ENCODE results near the gene STUB1.

The STUB1 gene

DNA sequence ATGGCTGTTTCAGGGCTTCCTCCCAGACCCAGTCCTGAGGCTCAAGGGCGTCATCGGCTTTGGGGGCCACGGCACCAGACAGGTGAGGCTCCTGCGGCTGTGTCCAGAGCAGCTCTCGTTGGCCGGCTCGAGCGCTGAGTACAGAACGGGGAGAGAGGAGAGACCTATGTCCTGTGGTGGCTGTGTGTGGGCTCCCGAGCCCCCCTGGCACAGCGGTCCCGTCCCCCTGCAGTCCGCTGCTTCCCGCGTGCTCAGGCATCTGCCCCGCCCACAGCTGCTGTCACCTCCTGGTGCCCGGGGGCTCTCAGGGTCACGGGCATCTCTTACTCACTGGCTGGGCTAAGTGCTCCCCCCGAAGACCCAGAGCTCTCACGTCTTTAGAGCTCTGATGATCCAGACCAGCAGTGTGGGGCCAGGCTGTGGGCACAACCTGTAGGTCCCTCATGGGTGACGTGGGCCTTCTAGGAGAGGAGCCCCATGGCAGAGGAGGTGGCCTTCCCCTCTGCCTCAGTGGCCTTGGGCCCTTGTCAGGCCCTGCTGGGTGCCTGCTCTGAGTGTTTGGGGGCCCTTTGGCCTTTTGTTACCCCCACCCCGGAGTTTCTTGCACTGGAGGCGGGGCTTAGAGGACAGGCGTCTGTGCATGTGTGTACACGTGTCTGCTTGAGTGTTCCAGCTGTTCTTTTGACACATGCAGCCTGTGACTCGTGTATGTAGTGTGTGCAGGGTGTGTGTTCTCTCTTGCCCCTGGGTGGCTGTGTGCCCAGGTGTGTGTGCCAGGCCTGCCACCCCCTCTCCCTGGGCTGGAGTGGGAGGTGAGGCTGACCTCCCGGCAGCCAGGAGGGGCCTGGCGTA, 27.5 kb upstream of the STUB1 start:
- TF ChIP-seq PAX5 (IDR thresholded peaks at IDR 0.05; ENCODE audit: insufficient read depth, low read length, severe bottlenecking) (no peak), SPI1 (IDR thresholded peaks at IDR 0.05; ENCODE audit: low read depth, low read length) (no peak), TAF1 (IDR thresholded peaks at IDR 0.05; ENCODE audit: low read depth, low read length) (no peak), POLR2AphosphoS5 (IDR thresholded peaks at IDR 0.05; ENCODE audit: low read depth, low read length) (no peak), POU2F2 (IDR thresholded peaks at IDR 0.05; ENCODE audit: low read depth, low read length) (no peak), POLR2A (IDR thresholded peaks at IDR 0.05; ENCODE audit: low read depth, low read length) (no peak)
- no peak for DNase-seq (ENCODE audit: insufficient read length, low spot score)
- FAIRE-seq: no peak

DNA sequence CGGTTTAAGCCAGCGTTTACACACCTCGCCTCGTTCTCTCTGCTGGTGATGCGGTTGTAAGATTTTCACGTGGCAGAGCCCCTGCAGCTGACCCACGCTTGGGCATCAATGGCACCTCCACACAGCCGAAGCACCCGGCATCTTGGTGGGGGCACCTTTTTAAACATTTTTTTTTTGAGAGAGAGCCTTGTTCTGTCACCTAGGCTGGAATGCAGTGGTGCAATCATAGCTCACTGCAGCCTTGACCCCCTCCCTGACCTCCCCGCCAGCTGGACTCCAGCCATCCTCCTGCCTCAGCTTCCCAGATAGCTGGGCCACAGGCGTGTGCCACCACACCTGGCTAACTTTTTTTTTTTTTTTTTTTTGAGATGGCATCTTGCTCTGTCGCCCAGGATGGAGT, 26.2 kb upstream of the STUB1 start:
- FAIRE-seq: no peak
- TF ChIP-seq POU2F2 (IDR thresholded peaks at IDR 0.05; ENCODE audit: low read depth, low read length) (no peak), SPI1 (IDR thresholded peaks at IDR 0.05; ENCODE audit: low read depth, low read length) (no peak), TAF1 (IDR thresholded peaks at IDR 0.05; ENCODE audit: low read depth, low read length) (no peak), POLR2A (IDR thresholded peaks at IDR 0.05; ENCODE audit: low read depth, low read length) (no peak), POLR2AphosphoS5 (IDR thresholded peaks at IDR 0.05; ENCODE audit: low read depth, low read length) (no peak), PAX5 (IDR thresholded peaks at IDR 0.05; ENCODE audit: insufficient read depth, low read length, severe bottlenecking) (no peak)

DNA sequence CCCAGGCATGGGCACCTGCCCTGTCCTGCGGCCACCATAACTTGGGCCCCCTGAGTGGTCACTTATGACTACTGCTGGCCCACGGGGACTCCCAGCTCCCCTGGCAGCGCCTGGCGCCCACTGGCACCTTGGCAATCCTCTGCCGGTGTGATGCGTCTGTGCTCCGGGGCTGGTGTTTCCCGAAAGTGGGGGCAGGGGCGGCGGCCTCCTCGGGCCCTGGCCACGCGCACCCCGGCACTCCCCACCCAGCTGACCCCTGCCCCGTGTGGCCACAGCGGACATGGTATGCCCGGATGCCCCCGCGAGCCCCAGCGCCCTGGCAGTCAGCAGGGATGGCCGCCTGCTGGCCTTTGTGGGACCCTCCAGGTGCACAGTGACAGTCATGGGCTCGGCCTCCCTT, 22.7 kb upstream of the STUB1 start:
- DNase-seq (ENCODE audit: insufficient read length, low spot score) (no peak), FAIRE-seq (no peak)
- TF ChIP-seq PAX5 (IDR thresholded peaks at IDR 0.05; ENCODE audit: insufficient read depth, low read length, severe bottlenecking): no peak
- no peak for TF ChIP-seq TAF1 (IDR thresholded peaks at IDR 0.05; ENCODE audit: low read depth, low read length)
- TF ChIP-seq SPI1 (IDR thresholded peaks at IDR 0.05; ENCODE audit: low read depth, low read length): no peak
- no peak for TF ChIP-seq POLR2AphosphoS5 (IDR thresholded peaks at IDR 0.05; ENCODE audit: low read depth, low read length)
- no peak for TF ChIP-seq POLR2A (IDR thresholded peaks at IDR 0.05; ENCODE audit: low read depth, low read length)
- TF ChIP-seq POU2F2 (IDR thresholded peaks at IDR 0.05; ENCODE audit: low read depth, low read length): no peak

More for the DNA sequence above, 26.2 kb upstream of the STUB1 start:
- no peak for DNase-seq (ENCODE audit: insufficient read length, low spot score)

DNA sequence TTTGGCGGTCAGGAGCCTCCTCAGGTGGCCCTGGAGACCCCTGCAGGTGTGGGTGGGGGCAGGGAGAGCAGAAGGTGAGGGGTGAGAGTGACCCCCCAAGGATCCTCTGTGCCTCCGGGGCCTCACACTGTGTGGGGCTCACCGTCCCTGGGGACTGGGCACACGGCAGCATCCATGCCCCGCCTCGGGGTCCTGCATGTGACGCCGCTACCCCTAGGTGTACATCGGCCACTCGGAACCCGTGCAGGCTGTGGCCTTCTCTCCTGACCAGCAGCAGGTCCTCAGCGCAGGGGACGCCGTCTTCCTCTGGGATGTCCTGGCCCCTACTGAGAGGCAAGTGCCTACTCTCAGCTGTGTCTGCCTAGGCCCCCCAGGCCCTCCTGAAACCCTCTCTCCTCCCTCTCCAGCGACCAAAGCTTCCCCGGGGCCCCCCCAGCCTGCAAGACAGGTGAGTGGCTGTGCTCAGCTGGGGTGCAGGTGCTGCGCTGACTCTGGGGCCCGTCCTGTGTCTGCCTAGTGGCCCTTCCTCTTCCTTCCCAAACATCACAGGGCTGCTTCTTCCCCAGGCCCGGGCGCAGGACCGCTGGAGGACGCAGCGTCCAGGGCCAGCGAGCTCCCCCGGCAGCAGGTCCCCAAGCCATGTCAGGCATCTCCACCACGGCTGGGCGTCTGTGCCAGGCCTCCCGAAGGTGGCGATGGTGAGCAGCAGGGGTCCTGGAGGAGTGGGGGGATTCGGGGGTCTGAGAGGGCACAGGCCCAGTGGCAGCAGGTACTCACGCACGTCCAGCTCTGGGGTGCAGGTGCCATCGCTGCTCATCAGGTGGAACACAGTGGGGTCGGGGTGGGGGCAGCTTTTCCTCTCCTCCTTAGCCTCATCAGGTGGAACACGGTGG, 21.3 kb upstream of the STUB1 start:
- no peak for FAIRE-seq
- TF ChIP-seq SPI1 (IDR thresholded peaks at IDR 0.05; ENCODE audit: low read depth, low read length) (no peak), POLR2A (IDR thresholded peaks at IDR 0.05; ENCODE audit: low read depth, low read length) (no peak), POLR2AphosphoS5 (IDR thresholded peaks at IDR 0.05; ENCODE audit: low read depth, low read length) (no peak)
- no peak for DNase-seq (ENCODE audit: insufficient read length, low spot score)

DNA sequence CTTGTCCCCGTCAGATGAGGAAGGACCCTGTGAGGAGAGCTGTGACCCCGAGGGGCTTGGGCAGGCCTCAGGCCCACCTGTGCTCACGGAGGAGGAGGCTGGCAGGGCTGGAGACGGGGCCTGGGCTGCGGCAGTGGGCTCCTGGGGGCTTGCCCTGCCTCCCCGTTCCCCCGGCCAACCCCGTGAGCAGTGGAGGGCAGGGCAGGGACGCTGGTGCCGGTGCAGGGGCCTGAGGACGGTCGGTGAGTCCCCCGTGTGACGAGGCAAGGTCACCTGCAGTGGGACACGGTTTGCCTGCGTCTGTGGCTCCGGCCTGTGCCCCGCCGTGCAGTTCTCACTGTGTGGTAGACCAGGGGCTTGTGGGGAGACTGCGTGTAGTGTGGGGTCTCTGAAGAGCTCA, 20.6 kb upstream of the STUB1 start:
- FAIRE-seq (no peak), DNase-seq (ENCODE audit: insufficient read length, low spot score) (no peak)
- no peak for TF ChIP-seq POLR2AphosphoS5 (IDR thresholded peaks at IDR 0.05; ENCODE audit: low read depth, low read length)
- no peak for TF ChIP-seq SPI1 (IDR thresholded peaks at IDR 0.05; ENCODE audit: low read depth, low read length)
- no peak for TF ChIP-seq POLR2A (IDR thresholded peaks at IDR 0.05; ENCODE audit: low read depth, low read length)
- TF ChIP-seq TAF1 (IDR thresholded peaks at IDR 0.05; ENCODE audit: low read depth, low read length): no peak
- no peak for TF ChIP-seq PAX5 (IDR thresholded peaks at IDR 0.05; ENCODE audit: insufficient read depth, low read length, severe bottlenecking)

DNA sequence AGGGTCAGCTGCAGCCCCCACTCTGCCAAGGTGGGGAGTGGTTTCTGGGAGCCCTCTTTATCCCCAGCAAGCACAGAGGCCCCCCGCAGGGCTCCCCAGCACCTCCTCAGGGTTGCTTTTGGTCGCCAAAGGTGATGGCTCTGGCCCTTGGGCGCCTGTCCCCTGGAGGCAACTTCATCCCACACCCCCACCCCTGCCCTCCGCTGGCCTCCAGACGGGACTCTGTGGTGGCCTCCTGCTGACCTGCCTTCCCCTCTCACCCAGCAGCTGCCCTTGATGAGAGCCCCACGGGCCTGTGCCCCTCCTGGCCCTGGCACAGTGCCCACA, 20.1 kb upstream of the STUB1 start:
- DNase-seq (ENCODE audit: insufficient read length, low spot score) (no peak), FAIRE-seq (no peak)
- TF ChIP-seq SPI1 (IDR thresholded peaks at IDR 0.05; ENCODE audit: low read depth, low read length): no peak
- no peak for TF ChIP-seq TAF1 (IDR thresholded peaks at IDR 0.05; ENCODE audit: low read depth, low read length)

DNA sequence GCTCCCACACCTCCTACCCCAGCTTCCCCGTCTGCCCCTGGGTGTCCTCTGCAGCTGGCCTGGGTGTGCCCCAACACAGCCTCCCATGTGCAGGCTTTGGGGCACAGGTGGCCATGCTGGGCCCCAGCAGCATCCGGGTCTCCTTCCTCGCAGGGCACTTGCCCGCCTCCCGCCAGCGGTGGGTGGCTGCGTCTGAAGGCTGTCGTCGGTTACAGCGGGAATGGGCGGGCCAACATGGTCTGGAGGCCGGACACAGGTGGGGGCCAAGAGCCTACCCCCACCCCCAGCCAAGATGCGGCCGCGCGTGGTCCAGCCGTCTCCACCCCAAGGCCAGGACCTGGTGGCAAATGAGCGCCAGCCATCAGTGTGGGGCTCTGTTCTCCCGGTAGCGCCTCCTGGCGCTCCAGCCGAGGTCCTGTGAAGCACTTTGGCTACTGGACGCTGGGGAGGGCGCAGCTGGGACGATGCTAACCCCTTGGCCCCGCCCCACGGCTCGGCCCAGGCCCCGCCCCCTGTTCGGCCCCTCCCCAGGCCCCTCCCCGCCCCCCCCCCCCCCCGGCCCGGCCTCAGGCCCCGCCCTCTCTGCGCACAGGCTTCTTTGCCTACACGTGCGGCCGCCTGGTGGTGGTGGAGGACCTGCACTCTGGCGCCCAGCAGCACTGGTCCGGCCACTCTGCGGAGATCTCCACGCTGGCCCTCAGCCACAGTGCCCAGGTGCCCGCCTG, 19.6 kb upstream of the STUB1 start:
- TF ChIP-seq POLR2AphosphoS5 (IDR thresholded peaks at IDR 0.05; ENCODE audit: low read depth, low read length): no peak
- TF ChIP-seq POLR2A (IDR thresholded peaks at IDR 0.05; ENCODE audit: low read depth, low read length): no peak
- no peak for TF ChIP-seq SPI1 (IDR thresholded peaks at IDR 0.05; ENCODE audit: low read depth, low read length)
- TF ChIP-seq POU2F2 (IDR thresholded peaks at IDR 0.05; ENCODE audit: low read depth, low read length): no peak
- no peak for TF ChIP-seq PAX5 (IDR thresholded peaks at IDR 0.05; ENCODE audit: insufficient read depth, low read length, severe bottlenecking)
- no peak for TF ChIP-seq TAF1 (IDR thresholded peaks at IDR 0.05; ENCODE audit: low read depth, low read length)
- FAIRE-seq (peak; percentile 88), DNase-seq (ENCODE audit: insufficient read length, low spot score) (peak; percentile 97)

DNA sequence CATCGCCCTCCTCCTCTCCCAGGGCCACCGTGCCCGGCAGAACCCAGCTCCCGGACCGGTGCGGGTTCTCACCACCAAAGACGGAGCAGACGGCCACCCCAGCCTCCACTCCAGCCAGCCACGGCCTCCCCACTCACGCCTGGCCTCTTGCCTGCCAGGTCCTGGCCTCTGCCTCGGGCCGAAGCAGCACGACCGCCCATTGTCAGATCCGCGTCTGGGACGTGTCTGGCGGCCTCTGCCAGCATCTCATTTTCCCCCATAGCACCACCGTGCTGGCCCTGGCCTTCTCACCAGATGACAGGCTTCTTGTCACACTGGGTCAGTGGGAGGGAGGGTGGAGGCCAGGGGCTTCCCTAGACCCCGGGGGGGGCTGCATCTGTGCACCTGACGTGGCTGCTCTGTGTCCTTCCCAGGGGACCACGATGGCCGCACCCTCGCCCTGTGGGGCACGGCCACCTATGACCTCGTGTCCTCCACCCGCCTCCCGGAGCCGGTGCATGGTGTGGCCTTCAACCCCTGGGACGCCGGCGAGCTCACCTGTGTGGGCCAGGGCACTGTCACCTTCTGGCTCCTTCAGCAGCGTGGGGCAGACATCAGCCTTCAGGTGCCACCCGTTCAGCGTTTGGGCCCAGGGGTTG, 18.9 kb upstream of the STUB1 start:
- FAIRE-seq (no peak), DNase-seq (ENCODE audit: insufficient read length, low spot score) (no peak)
- no peak for TF ChIP-seq SPI1 (IDR thresholded peaks at IDR 0.05; ENCODE audit: low read depth, low read length)
- no peak for TF ChIP-seq TAF1 (IDR thresholded peaks at IDR 0.05; ENCODE audit: low read depth, low read length)
- TF ChIP-seq PAX5 (IDR thresholded peaks at IDR 0.05; ENCODE audit: insufficient read depth, low read length, severe bottlenecking): no peak
- TF ChIP-seq POU2F2 (IDR thresholded peaks at IDR 0.05; ENCODE audit: low read depth, low read length): no peak
- no peak for TF ChIP-seq POLR2A (IDR thresholded peaks at IDR 0.05; ENCODE audit: low read depth, low read length)
- no peak for TF ChIP-seq POLR2AphosphoS5 (IDR thresholded peaks at IDR 0.05; ENCODE audit: low read depth, low read length)

DNA sequence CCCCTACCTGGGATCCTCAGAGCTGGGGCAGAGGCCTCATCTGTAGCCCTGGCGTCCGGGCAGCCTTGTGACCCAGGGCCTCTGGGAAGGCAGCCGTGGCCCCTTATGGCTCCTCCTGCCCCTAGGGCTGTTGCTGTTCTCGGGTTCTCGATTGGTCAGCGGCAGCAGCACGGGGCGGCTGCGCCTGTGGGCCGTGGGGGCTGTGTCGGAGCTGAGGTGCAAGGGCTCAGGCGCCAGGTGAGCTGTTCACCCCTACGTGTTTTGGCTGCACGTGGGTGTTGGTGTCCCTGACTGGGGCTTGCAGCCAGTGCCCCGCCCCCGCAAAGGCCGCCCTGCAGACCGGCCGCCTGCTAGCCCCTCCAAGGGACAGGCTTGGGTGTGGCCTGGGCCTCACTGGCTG, 18.1 kb upstream of the STUB1 start:
- DNase-seq (ENCODE audit: insufficient read length, low spot score) (no peak), FAIRE-seq (no peak)
- TF ChIP-seq POU2F2 (IDR thresholded peaks at IDR 0.05; ENCODE audit: low read depth, low read length): no peak
- TF ChIP-seq TAF1 (IDR thresholded peaks at IDR 0.05; ENCODE audit: low read depth, low read length): no peak
